ENCODE results near the gene CDKN2B-AS1. TPM values are rescaled to one million over a fixed set of nuclear protein-coding genes. Genes with fewer than 3 reads are reported as not detected.

Gene CDKN2B-AS1
- total and polyA plus RNA-seq, 2 experiments from 2014 or later: 0.27 to 0.68 TPM

DNA sequence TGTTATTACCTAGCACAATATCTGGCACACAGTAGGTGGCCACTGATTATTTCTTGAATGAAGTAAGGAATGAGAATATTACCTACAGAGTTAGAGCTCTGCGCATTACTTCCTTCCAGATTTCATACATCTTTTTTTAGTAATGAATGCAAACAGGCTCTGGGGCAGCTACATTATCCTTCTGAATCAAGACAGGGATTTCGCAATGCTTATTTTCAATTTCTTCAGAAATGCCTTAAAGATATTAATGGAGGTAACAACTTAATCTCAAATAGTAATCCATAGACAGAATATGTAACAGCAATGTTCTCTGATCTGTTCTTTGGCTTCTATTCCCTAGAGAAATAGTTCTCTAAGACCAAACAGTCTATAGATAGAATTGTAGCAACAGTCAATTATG lies 33.0 kb upstream of the CDKN2B-AS1 start:
- Histone ChIP-seq H3K36me3 (replicated peaks; ENCODE audit: insufficient read depth, low read depth) (no peaks in the 10 kb centered on the region), H3K9me2 (replicated peaks; ENCODE audit: insufficient read depth) (no peaks in the 10 kb centered on the region), H3K27me3 (peaks cover 52% of the 10 kb centered on the region), H3K4me2 (no peak overlapping the region), H3K4me3 (no peak overlapping the region), H3K9me3 (ENCODE audit: low read depth) (no peaks in the 10 kb centered on the region), H3K27ac (no peak overlapping the region), H3K4me1 (ENCODE audit: insufficient read depth) (peaks cover 11% of the 10 kb centered on the region), H2AFZ (no peak overlapping the region), H4K20me1 (ENCODE audit: insufficient read depth, poor library complexity, severe bottlenecking) (no peaks in the 10 kb centered on the region), H3K79me2 (no peaks in the 10 kb centered on the region)
- TF ChIP-seq EZH2 (IDR thresholded peaks at IDR 0.05; ENCODE audit: borderline replicate concordance) (no peak), EZH2phosphoT487 (IDR thresholded peaks at IDR 0.05; ENCODE audit: low read depth, severe bottlenecking, unreplicated experiment) (no peak)
- TF ChIP-seq, protein P1, sequence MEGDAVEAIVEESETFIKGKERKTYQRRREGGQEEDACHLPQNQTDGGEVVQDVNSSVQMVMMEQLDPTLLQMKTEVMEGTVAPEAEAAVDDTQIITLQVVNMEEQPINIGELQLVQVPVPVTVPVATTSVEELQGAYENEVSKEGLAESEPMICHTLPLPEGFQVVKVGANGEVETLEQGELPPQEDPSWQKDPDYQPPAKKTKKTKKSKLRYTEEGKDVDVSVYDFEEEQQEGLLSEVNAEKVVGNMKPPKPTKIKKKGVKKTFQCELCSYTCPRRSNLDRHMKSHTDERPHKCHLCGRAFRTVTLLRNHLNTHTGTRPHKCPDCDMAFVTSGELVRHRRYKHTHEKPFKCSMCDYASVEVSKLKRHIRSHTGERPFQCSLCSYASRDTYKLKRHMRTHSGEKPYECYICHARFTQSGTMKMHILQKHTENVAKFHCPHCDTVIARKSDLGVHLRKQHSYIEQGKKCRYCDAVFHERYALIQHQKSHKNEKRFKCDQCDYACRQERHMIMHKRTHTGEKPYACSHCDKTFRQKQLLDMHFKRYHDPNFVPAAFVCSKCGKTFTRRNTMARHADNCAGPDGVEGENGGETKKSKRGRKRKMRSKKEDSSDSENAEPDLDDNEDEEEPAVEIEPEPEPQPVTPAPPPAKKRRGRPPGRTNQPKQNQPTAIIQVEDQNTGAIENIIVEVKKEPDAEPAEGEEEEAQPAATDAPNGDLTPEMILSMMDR (IDR thresholded peaks at IDR 0.05; ENCODE audit: poor library complexity): no peak
- no peak for DNase-seq (ENCODE audit: low spot score)
- WGBS (ENCODE audit: low lambda C conversion rate, missing lambda C conversion rate): 97% methylated on average over 2 of the region's 2 CpGs

DNA sequence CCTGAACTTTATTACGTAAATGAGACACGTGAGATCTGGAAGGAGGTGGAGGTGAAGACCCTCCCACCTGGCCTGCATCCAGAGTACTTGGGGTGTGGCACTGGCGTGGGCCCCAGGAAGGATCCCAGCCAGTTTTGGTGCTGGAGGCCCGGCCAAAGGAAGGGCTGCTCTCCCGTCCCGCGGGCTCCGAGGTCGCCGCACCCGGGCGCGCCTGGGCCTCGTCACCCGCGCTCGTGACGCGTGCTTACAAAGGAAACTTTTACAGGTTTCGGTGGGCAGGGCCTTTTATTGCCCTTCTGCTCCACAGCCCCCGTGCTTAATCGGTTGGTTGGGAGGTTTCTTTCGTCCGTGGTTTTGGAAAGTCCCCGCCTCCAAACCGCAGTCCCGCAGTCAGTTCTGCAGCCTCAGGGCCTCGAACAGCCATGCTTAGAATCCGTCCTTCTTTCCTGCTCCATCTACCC lies 29.6 kb upstream of the CDKN2B-AS1 start:
- H2AFZ ChIP-seq: peak overlapping the region; percentile 81
- no peak overlapping the region for H3K27ac ChIP-seq
- H3K27me3 ChIP-seq: peaks cover 86% of the 10 kb centered on the region
- peaks cover 11% of the 10 kb centered on the region for H3K4me1 ChIP-seq (ENCODE audit: insufficient read depth)
- H4K20me1 ChIP-seq (ENCODE audit: insufficient read depth, poor library complexity, severe bottlenecking): no peaks in the 10 kb centered on the region
- H3K4me2 ChIP-seq: peak overlapping the region; percentile 95
- H3K9me2 ChIP-seq (replicated peaks; ENCODE audit: insufficient read depth): peaks cover 3% of the 10 kb centered on the region
- H3K79me2 ChIP-seq: no peaks in the 10 kb centered on the region
- DNase-seq (ENCODE audit: low spot score): peak; percentile 54
- TF ChIP-seq EZH2phosphoT487 (IDR thresholded peaks at IDR 0.05; ENCODE audit: low read depth, severe bottlenecking, unreplicated experiment) (no peak), EZH2 (IDR thresholded peaks at IDR 0.05; ENCODE audit: borderline replicate concordance) (no peak)
- TF ChIP-seq, protein P1 (IDR thresholded peaks at IDR 0.05; ENCODE audit: poor library complexity): no peak
- WGBS (ENCODE audit: low lambda C conversion rate, missing lambda C conversion rate): 2% methylated on average over 28 of the region's 29 CpGs
- peak overlapping the region; percentile 8 for H3K4me3 ChIP-seq
- no peaks in the 10 kb centered on the region for H3K9me3 ChIP-seq (ENCODE audit: low read depth)
- no peaks in the 10 kb centered on the region for H3K36me3 ChIP-seq (replicated peaks; ENCODE audit: insufficient read depth, low read depth)

DNA sequence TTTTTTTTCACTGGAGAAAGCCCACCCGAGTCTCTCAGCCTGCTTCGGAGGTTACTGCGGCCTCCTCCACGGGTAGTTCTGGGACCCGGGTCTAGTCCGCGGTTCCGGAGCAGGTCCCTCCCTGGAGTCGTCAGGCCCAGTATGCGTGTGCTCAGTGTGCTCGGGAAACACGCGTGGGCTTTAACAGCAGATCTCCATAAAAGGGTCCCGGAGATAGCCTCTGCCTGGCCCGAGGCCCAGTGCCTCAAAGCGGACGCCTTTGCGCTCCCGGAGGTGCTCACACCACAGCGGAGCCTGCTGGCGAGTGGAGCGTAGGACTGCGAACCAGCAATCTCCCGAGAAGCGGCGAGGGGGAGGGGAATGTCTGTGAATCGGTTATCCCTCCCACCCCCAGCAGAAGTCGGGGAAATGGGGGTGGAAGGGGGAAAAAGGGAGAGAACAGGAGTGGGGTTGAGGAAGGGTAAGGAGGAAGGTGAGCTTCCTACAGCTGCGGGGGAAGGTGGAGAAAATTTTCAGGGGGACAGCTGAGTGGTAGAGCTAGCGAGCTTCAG lies 29.1 kb upstream of the CDKN2B-AS1 start:
- peak overlapping the region; percentile 81 for H2AFZ ChIP-seq
- peaks cover 91% of the 10 kb centered on the region for H3K27me3 ChIP-seq
- WGBS (ENCODE audit: low lambda C conversion rate, missing lambda C conversion rate): 5% methylated on average over 29 of the region's 30 CpGs

More for the DNA sequence above, 29.1 kb upstream of the CDKN2B-AS1 start:
- peak; percentile 81 for DNase-seq (ENCODE audit: low spot score)
- H3K36me3 ChIP-seq (replicated peaks; ENCODE audit: insufficient read depth, low read depth): no peaks in the 10 kb centered on the region
- TF ChIP-seq EZH2 (IDR thresholded peaks at IDR 0.05; ENCODE audit: borderline replicate concordance) (peak; percentile 58), EZH2phosphoT487 (IDR thresholded peaks at IDR 0.05; ENCODE audit: low read depth, severe bottlenecking, unreplicated experiment) (no peak)
- TF ChIP-seq, protein P1 (IDR thresholded peaks at IDR 0.05; ENCODE audit: poor library complexity): peak; percentile 45
- H3K79me2 ChIP-seq: no peaks in the 10 kb centered on the region
- peak overlapping the region; percentile 8 for H3K4me3 ChIP-seq
- H3K4me1 ChIP-seq (ENCODE audit: insufficient read depth): peaks cover 11% of the 10 kb centered on the region
- peak overlapping the region; percentile 95 for H3K4me2 ChIP-seq
- peaks cover 3% of the 10 kb centered on the region for H3K9me2 ChIP-seq (replicated peaks; ENCODE audit: insufficient read depth)
- H3K9me3 ChIP-seq (ENCODE audit: low read depth): no peaks in the 10 kb centered on the region
- H4K20me1 ChIP-seq (ENCODE audit: insufficient read depth, poor library complexity, severe bottlenecking): no peaks in the 10 kb centered on the region
- H3K27ac ChIP-seq: no peak overlapping the region
